NOMO-1 treated with DMSO at 0.1 percent for 48 hours (cell line): ENCODE data around the gene THAP8.

Experiments used
- DNase-seq: peaks from one replicate; lab custom pipeline; 2025; ENCODE audit not compliant: unreplicated experiment; lab: John Stamatoyannopoulos, UW

Gene THAP8, protein sequence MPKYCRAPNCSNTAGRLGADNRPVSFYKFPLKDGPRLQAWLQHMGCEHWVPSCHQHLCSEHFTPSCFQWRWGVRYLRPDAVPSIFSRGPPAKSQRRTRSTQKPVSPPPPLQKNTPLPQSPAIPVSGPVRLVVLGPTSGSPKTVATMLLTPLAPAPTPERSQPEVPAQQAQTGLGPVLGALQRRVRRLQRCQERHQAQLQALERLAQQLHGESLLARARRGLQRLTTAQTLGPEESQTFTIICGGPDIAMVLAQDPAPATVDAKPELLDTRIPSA

DNA sequence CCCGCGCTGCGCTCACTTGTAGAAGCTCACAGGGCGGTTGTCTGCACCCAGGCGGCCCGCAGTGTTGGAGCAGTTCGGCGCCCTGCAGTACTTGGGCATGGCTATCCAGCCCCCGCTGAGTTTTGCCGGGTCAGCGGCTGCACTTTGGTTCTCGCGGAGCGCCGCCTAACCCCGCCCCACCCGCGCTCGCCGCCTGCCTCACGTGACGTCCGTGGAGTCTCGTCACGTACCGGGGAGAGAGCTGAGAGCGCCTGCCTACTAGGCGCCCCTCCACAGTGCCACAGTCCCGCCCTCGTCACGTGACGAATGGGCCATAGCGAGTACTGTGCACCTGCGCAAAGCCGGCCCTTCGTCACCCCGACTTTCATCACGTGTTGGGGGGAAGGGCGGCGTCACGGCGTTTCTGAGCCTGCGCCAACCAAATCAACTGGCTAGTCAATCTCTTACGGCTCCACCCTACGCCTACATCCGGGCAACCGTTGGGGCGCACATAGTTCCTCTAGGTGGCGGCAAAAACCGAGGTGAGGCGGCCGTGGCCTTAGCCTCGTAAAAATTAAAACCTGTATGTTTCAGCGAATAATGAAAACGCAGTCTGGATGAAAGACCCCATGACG lies at the start of gene THAP8:
THAP8 (minus strand) TSS at position 167 of the 614 bp plus-strand sequence; CDS start at position 99, 68 bp downstream.
- peak; percentile 99 for DNase-seq

DNA sequence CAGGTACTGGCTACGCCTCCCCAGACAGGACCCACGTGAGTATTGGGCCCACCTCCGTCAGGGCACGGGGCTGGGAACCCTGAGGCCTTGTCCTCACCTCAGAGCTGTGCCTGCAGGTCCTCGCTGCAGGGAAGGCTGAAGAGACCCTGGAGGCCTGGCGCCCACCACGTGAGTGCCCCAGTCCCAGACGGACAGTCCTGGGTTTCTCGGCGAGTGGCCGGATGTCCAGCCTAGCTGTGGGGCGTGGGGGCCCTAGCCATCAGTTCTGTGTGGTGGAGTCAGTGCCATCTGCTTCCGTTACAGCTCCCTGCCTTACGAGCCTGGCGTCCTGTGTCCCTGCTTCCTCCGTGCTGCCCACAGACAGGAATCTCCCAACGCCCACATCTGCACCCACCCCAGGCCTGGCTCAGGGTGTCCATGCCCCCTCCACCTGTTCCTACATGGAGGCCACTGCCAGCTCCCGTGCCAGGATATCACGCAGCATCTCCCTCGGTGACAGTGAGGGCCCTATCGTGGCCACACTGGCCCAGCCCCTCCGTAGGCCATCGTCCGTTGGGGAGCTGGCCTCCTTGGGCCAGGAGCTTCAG lies 49.0 kb upstream of the THAP8 start:
- DNase-seq, result no peak

DNA sequence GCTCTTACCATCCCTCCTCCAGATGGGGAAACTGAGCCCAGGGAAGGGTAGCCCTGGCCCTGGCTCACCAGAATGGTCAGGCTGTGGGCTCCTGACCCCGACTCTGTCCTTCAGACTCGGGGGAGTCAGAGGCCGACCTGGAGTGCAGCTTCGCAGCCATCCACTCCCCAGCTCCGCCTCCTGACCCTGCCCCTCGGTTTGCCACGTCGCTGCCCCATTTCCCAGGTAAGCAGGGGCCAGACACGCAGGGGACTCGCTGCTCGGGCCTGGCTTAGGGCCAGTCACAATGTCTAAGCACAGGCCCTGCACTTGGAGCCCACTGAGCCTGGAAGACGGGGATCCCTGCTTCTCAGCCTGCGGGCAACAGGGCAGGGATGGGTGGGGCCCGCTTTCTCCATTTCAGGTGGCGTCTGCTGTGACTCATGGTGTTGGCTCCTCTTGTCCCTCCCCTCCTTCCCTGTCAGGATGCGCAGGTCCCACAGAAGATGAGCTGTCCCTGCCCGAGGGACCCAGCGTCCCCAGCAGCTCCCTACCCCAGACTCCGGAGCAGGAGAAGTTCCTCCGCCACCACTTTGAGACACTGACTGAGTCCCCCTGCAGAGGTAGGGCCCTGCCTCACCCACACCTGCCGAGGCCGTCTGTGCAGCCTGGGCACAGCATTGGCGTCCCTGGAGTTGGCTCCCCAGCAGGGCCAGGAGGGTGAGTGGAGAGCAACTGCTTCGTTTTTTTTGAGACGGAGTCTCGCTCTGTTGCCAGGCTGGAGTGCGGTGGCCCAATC lies 47.7 kb upstream of the THAP8 start:
- no peak for DNase-seq

DNA sequence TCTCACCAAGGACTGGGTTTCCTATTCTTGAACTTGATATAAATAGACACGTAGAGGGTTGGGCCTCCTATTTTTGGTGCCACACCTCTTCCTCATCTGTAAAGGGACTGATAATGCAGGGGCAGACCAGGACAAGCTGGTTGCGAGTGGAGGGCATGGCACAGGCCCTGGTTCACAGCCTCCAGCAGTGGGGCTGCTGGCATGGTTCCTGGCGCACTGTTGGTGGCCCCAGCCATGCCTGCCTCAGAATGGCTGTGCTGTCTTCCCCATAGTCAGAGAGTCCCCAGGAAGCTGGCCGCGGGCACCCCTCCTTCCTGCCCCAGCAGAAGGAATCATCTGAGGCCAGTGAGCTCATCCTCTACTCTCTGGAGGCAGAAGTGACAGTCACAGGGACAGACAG lies 46.4 kb upstream of the THAP8 start:
- DNase-seq, result no peak

DNA sequence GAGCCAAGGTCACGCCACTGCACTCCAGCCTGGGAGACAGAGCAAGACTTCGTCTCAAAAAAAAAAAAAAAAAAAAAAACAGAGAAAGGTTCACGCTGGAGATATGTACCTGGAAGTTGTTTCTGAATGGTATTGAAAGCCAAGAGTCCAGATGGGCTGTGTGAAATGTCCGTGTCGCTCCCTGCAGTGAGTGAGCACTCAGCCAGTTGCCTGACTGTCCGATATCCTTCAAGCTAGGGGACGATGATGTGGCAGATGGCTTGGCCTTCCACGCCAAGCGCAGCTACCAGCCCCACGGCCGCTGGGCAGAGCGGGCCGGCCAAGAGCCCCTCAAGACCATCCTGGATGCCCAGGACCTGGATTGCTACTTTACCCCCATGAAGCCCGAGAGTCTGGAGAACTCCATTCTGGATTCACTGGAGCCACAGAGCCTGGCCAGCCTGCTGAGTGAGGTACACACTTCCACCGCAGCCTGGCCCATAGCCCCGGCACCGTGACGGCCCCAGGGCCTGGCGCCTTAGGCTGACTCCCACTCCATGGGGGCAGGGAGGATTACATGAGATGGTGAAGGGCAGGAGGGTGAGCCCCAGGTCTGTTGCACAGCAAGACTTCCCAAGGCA lies 45.2 kb upstream of the THAP8 start:
- DNase-seq, result no peak

DNA sequence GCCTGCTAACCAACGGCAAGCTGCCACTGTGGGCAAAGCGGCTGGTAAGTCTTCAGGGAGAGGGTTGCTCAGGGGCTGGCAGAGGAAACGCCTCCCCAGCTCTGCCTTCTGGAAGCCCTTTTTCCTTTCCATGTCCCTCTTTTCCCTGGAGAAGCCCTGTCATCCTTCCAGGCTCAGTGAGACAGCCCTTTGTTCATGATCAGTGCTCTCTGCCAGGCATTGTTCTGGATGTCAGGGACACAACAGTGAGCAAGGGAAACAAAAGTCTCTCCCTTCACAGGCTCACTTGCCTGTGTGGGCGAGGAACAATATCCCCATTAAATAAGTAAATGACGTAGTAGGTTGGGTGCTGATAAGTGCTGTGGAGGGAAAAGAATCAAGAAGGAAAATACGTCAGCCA lies 43.0 kb upstream of the THAP8 start:
- DNase-seq, result no peak

DNA sequence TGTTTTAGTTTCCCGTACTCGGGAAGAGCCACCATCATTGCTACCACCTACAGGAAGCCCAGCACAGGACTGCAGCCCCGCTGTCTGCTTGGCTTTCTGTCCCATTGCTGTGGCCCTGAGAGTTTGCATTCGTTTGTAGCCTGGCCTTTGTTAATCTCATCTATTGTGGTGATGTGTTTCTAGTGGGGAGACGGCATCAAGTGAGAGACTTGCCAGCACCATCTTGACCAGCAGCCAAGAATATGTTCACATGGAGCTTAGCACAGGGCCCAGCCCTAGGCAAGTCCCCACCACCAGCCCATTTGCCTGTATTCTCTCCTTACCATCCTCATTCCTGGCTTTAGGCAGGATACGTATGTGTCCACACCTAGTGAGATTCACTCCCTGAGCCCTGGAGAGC lies 39.6 kb upstream of the THAP8 start:
- no peak for DNase-seq

DNA sequence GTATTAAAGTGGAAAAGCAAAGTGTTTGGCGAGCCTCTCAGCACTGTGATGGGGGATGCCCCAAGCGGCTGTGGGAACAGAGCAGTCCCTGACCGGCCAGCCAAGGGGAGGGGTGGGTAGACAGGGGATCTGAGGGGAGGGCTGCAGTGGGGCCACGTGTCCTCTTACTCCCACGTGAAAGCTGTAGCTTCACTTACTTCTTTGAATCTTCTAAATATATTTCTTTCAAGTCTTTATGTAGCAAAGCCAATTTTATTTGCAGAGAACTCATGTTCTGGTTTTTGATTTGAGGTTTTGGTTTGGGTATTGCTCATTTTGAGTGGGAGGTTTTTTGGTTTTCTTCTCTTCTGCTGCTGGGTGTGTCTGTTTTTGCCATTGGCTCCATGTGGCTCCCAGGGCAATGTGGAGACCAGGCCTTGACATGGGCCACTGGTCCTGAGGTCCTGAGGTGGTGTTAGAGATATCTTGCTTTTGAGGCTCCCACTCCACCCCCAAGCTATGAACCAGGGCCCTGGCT lies 39.1 kb upstream of the THAP8 start:
- no peak for DNase-seq

DNA sequence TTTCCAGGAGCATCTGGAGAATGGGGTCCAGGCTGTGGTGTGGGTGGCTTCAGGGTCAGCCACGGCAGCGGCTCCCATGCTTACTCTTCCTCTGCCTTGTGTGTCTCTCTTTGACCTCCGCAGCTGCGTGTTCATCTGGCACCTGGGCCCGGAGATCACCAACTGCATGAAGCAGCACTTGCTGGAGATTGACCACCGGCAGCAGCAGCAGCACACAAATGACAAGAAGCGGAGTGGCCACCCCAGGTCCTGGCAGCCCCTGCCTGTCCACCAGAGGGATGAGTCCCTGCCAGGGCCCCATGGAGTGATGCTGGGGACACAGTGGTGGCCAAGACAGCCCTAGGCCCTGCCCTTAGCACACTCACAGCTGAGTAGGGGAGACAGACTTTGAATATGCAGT lies 38.5 kb upstream of the THAP8 start:
- no peak for DNase-seq

DNA sequence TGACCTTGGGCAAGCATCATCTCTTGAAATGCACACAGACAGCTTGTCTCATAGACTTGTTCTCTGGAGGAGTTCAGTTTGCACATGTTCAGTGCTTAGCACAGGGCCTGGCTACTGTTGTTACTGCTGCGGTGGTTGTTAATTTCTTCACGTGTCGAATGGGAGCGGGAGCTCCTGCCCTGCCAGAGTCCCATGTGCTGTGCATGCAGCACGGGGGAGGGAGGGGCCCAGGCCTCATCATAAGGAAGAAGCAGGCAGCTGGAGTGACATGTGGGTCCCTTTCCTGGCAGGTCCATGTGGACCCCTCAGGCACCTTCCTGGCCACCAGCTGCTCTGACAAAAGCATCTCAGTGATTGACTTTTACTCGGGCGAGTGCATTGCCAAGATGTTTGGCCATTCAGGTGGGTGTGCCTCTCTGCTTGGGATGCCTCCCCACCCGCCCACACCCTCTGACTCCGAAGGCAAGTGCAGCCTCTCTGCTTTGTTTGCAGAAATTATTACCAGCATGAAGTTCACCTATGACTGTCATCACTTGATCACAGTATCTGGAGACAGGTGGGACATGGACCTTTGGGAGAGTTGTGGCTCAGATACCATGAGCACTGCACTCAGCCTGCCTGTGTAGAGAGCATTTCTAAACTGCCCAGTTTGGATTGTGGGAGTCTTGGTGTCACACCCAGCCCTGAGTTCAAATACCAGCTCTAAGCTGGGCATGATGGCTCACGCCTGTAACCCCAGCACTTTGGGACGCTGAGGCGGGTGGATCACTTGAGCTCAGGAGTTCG lies 37.0 kb upstream of the THAP8 start:
- no peak for DNase-seq

DNA sequence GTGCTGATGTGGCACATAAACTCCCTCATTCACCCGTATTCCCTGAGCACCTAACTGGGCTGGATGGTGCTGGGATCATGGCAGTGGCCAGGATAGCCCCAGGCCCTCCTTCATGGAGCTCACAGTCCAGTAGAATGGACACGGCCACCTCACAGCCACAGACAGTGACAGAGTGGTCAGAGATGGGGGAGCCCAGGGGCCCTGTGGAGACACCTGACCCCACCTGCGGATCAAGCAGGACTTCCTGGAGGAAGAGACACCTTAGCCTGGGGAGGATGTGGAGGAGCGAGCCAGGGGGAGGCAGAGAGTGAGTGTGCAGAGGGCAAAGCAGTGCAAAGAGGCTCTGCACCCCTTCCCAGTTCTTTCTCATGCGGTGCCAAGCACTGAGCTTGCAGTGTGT lies 35.8 kb upstream of the THAP8 start:
- no peak for DNase-seq

DNA sequence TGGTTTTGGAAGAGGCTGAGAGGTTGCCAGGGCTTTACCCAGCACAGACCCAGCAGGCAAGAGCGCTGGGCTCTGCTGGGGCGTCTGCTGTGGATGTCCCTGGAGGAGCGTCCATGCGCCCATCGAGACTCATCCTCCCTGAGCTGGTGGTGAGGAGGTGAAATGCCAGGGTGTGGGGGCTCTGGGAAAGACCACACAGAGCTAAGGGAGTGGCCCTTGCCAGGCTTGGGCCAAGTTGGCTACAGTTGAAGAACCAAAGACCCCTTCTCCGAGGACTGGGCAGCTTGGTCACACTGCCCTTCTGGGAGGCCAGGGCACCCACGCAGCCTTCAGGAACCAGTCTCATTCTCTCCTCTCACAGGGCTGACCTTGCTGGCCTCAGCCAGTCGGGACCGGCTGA lies 32.2 kb upstream of the THAP8 start:
- DNase-seq, result no peak

DNA sequence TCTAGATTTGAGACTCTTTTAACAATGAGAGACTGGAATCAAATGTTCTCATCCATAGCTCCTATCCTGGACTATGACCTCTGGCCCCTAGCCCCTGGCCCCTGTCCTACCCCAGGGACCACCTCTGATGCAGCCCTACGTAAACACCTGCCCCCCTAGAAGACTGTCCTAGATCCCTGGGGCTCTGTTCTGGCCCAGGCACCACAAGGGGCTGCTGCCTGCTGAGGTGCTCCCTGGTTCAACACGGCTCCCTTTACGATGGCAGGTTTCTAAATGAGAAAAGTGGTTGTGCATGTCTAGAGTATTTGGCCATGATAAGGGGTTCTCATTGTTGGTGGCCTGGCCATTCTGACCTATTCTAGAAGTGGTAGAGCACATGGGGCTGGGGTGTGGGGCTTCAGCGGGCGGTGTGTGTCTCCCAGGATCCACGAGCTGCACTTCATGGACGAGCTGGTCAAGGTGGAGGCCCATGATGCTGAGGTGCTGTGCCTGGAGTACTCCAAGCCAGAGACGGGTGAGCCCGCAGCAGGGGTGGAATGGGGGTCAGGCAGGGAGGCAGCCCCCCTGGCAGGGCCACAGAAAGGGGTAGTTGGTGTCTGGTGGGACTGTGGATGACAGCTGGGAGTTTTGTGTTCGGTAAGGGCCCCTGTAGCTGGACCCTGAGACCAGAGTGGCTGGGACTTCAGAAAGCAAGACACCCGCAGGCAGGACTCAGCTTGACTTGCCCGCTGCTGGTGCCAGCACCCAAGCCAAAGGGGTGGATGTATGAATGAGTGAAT lies 30.3 kb upstream of the THAP8 start:
- DNase-seq, result no peak

DNA sequence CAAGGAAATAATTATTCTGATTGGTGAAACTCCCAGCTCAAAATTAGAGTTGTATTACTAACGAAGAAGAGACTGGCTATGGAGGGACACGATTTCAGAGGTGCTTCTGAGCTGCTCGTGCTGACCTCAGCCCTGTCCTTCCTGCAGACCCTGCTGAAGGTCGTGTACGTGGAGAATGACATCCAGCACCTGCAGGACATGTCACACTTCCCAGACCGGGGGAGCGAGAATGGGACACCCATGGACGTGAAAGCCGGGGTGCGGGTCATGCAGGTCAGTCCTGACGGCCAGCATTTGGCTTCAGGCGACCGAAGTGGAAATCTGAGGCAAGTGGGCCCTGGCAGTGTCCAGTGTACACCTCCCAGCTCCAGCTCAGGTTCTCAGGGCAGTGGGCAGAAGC lies 28.8 kb upstream of the THAP8 start:
- no peak for DNase-seq

DNA sequence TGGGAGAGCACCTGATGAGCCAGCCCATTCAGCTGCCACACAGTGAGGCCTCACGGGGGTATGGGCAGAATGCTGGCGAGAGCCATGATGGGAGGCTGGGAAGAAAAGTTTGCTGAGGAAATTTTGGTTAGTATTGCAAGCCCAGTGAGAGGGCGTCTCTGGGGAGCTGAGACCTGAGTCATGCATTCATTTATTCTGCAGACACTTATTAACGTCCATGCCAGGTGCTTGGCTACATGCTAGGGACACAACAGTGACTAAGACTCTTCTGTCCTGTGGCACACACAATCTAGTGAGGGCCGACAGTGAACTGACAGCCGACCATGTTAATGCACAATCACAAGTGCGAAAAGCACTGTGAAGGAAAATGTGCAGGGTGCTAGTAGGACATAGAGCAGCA lies 27.8 kb upstream of the THAP8 start:
- DNase-seq, result no peak

DNA sequence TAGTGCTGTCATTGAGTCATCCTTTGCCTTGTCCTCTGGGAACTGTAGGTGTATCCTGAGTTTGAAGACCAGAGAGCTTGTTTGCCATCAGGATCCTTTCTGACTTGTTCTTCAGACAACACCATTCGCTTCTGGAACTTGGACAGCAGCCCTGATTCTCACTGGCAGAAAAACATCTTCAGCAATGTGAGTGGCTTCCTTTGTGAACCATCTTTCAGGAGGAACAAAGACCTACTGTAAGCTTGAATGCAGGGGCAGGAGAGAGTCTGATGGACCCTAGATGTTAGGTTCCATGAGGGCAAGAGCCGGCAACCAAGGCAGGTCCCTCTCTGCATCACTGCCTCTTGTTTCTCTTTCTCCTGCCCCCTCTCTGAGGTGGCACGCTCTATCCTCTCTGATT lies 27.3 kb upstream of the THAP8 start:
- no peak for DNase-seq

DNA sequence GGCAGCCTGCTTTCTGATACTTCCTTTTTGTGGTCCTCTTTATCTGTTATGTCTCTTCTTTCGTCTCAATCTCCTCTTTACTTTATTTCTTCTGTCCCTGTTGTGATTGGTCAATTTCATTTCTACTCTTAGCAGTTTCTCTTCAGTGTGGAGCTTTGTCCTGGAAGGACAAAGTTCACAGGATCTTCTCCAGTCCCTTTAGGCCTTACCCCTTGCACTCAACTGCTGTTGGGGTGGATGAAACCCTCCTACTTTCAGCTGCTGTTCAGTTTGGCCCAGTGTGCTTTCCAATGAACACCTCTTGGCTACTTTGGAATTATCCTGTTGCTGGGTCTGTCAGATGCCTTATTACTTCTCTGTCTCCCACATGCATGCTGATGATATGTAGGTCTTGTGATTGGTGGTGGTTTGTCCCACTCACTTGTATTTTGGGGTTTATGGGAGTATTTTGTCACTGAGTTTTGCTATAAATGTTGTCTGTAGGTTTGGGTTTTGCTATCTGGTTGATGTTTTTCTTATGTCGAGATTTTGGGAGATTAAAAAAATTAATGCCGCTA lies 25.4 kb upstream of the THAP8 start:
- no peak for DNase-seq

DNA sequence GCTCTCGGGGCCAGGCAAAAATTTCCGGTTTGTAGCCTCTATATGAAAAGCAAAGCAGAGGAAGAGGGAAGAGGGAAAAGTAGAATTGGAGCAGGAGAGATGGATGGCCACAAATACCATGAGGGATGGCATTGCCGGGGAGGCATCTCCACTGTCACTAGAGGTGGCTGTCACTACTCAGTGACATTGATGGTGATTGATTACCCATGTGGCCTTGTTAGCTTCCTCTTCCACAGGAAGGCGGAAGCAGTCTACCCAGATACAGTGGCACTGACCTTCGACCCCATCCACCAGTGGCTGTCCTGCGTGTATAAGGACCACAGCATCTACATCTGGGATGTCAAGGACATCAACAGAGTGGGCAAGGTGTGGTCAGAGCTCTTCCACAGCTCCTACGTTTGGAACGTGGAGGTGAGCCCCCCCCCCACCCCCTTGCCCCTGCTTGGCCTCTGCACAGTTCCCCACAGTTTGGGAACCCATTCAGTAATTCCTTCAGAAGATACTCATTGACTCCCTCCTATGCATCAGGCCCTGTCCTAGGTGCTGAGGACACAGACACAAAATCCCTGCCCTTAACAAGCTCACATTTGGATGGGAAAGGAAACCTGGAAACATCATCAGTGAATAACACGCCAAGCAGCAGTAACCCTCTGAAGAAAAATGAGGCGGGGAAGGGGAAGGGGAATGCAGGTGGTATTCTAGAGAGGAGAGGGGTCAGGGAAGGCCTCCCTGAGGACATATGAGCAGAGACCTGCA lies 19.2 kb upstream of the THAP8 start:
- DNase-seq, result no peak

DNA sequence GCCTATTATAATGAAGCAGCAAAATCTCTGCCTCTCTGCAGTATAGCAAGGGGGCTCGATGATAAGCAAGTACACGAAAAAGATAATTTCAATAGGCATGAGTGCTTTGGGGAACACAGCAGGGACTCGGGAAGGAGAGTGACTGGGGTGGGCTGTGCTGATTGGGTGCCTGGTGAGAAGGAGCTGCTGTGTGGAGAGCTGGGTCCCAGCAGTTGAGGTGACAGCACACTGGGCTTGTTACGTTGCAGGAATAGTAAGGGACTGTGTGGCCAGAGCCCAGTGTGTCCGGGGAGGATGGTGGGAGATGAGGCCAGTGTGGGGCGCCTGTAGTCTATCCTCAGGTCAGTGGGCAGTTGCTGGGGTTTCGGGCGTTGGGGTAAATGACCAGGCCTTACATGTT lies 18.0 kb upstream of the THAP8 start:
- DNase-seq, result no peak
